Effector memory CD4-positive, alpha-beta T cell (primary cell): ENCODE measurements around the gene DENND10.
"Not testable (repeated sequence)": the region's sequence is repeated elsewhere in the genome, so short reads cannot be mapped to it uniquely, and the experiment has no call there.

Experiments used
- DNase-seq, 3 donors: peaks; one replicate each; pipeline ENCODE4 v3.0.0-alpha.2; 2020
- H3K27ac ChIP-seq: 2 replicates; pipeline ENCODE4 v1.7.0; 2013; ENCODE audit warnings: mild to moderate bottlenecking, low read length, moderate library complexity; ENCODE audit not compliant: insufficient read depth, poor library complexity, severe bottlenecking
- H3K27me3 ChIP-seq: replicated peaks from 2 replicates; pipeline ENCODE4 v1.7.0; 2013; ENCODE audit warnings: mild to moderate bottlenecking, low read length; ENCODE audit not compliant: insufficient read depth, control insufficient read depth, poor library complexity, severe bottlenecking
- H3K36me3 ChIP-seq: 2 replicates; pipeline ENCODE4 v1.7.0; 2013; ENCODE audit warnings: mild to moderate bottlenecking, low read length, moderate library complexity; ENCODE audit not compliant: control insufficient read depth, insufficient read depth
- H3K4me1 ChIP-seq: 2 replicates; pipeline ENCODE4 v1.7.0; 2013; ENCODE audit warnings: low read length, mild to moderate bottlenecking; ENCODE audit not compliant: control insufficient read depth, insufficient read depth, poor library complexity, severe bottlenecking
- H3K4me3 ChIP-seq: 2 replicates; pipeline ENCODE4 v1.7.0; 2013; ENCODE audit warnings: low read length, low read depth, mild to moderate bottlenecking; ENCODE audit not compliant: insufficient read depth, poor library complexity, severe bottlenecking
- H3K9me3 ChIP-seq: 2 replicates; pipeline ENCODE4 v1.7.0; 2013; ENCODE audit warnings: mild to moderate bottlenecking, low read length, moderate library complexity; ENCODE audit not compliant: control insufficient read depth

Gene DENND10

GRCh38 chr10:119107771-119108170, 3.9 kb downstream of the DENND10 start:
- peaks cover 15% of the 10 kb centered on the region for H3K36me3 ChIP-seq
- not testable (repeated sequence) for H3K27ac ChIP-seq, H3K9me3 ChIP-seq, H3K4me3 ChIP-seq, H3K4me1 ChIP-seq, H3K27me3 ChIP-seq, DNase-seq

- no peak overlapping the region for H3K27ac ChIP-seq
- no peak for DNase-seq
- H3K27me3 ChIP-seq: no peaks in the 10 kb centered on the region
- no peaks in the 10 kb centered on the region for H3K4me1 ChIP-seq
- H3K4me3 ChIP-seq: no peak overlapping the region
- H3K36me3 ChIP-seq: peaks cover 31% of the 10 kb centered on the region
- no peaks in the 10 kb centered on the region for H3K9me3 ChIP-seq
These were observed 8.1 kb downstream of the DENND10 start for GRCh38 chr10:119112056-119112455.

GRCh38 chr10:119113751-119114732, 10.1 kb downstream of the DENND10 start:
- Histone ChIP-seq H3K4me1 (no peaks in the 10 kb centered on the region), H3K4me3 (no peak overlapping the region), H3K36me3 (peaks cover 35% of the 10 kb centered on the region), H3K9me3 (no peaks in the 10 kb centered on the region), H3K27me3 (no peaks in the 10 kb centered on the region), H3K27ac (no peak overlapping the region)
- DNase-seq: no peak

GRCh38 chr10:119115926-119116325, 12.0 kb downstream of the DENND10 start:
- Histone ChIP-seq H3K4me3 (no peak overlapping the region), H3K27ac (no peak overlapping the region), H3K36me3 (peaks cover 37% of the 10 kb centered on the region), H3K4me1 (no peaks in the 10 kb centered on the region), H3K27me3 (no peaks in the 10 kb centered on the region), H3K9me3 (no peaks in the 10 kb centered on the region)
- no peak for DNase-seq

- no peak overlapping the region for H3K27ac ChIP-seq
- no peak for DNase-seq
- H3K27me3 ChIP-seq: no peaks in the 10 kb centered on the region
- peaks cover 37% of the 10 kb centered on the region for H3K36me3 ChIP-seq
- no peaks in the 10 kb centered on the region for H3K4me1 ChIP-seq
- H3K4me3 ChIP-seq: no peak overlapping the region
- no peaks in the 10 kb centered on the region for H3K9me3 ChIP-seq
These were observed 12.5 kb downstream of the DENND10 start for GRCh38 chr10:119116326-119116951.

GRCh38 chr10:119118231-119118630, 14.3 kb downstream of the DENND10 start:
- no peak for DNase-seq
- Histone ChIP-seq H3K36me3 (peaks cover 34% of the 10 kb centered on the region), H3K9me3 (no peaks in the 10 kb centered on the region), H3K27me3 (no peaks in the 10 kb centered on the region), H3K27ac (no peak overlapping the region), H3K4me3 (no peak overlapping the region), H3K4me1 (no peaks in the 10 kb centered on the region)

GRCh38 chr10:119119400-119119799, 15.5 kb downstream of the DENND10 start:
- H3K4me3 ChIP-seq: no peak overlapping the region
- peaks cover 29% of the 10 kb centered on the region for H3K36me3 ChIP-seq
- H3K9me3 ChIP-seq: no peaks in the 10 kb centered on the region
- H3K27me3 ChIP-seq: no peaks in the 10 kb centered on the region
- no peak for DNase-seq
- no peak overlapping the region for H3K27ac ChIP-seq
- no peaks in the 10 kb centered on the region for H3K4me1 ChIP-seq

GRCh38 chr10:119120413-119120867, 16.5 kb downstream of the DENND10 start:
- peaks cover 29% of the 10 kb centered on the region for H3K36me3 ChIP-seq
- no peak overlapping the region for H3K4me3 ChIP-seq
- H3K4me1 ChIP-seq: no peaks in the 10 kb centered on the region
- no peaks in the 10 kb centered on the region for H3K9me3 ChIP-seq
- no peak for DNase-seq
- H3K27me3 ChIP-seq: no peaks in the 10 kb centered on the region
- no peak overlapping the region for H3K27ac ChIP-seq

GRCh38 chr10:119120875-119121274, 17.0 kb downstream of the DENND10 start:
- no peak for DNase-seq
- Histone ChIP-seq H3K27me3 (no peaks in the 10 kb centered on the region), H3K27ac (no peak overlapping the region), H3K4me3 (no peak overlapping the region), H3K4me1 (no peaks in the 10 kb centered on the region), H3K36me3 (peaks cover 30% of the 10 kb centered on the region), H3K9me3 (no peaks in the 10 kb centered on the region)

GRCh38 chr10:119125942-119126341, 22.0 kb downstream of the DENND10 start:
- Histone ChIP-seq H3K27me3 (no peaks in the 10 kb centered on the region), H3K4me1 (peaks cover 6% of the 10 kb centered on the region), H3K27ac (no peak overlapping the region), H3K9me3 (no peaks in the 10 kb centered on the region), H3K36me3 (peaks cover 25% of the 10 kb centered on the region), H3K4me3 (no peak overlapping the region)
- no peak for DNase-seq
